AG10803 (cell line): ENCODE measurements around the gene ZW10.
"Not testable (repeated sequence)": the region's sequence is repeated elsewhere in the genome, so short reads cannot be mapped to it uniquely, and the experiment has no call there.

Source experiments
- DNase-seq: peaks from one replicate; pipeline ENCODE4 v3.0.0; 2010; ENCODE audit warnings: low read depth
- H3K4me3 ChIP-seq: 2 replicates; pipeline ENCODE4 v1.5.1; 2011; ENCODE audit warnings: mild to moderate bottlenecking, low read length, control low read depth
- CTCF ChIP-seq: conservative IDR thresholded peaks from 2 replicates; pipeline ENCODE4 v1.5.1; 2011; ENCODE audit warnings: mild to moderate bottlenecking, low read length, control low read depth, inconsistent platforms

Gene ZW10

GRCh38 chr11:113805640-113806039 is 32.1 kb upstream of the ZW10 start:
- no peak for TF ChIP-seq CTCF

GRCh38 chr11:113802621-113803020 is 29.1 kb upstream of the ZW10 start:
- DNase-seq = no peak
- no peak overlapping the region for H3K4me3 ChIP-seq
- TF ChIP-seq CTCF = no peak

More at GRCh38 chr11:113805640-113806039, 32.1 kb upstream of the ZW10 start:
- no peak overlapping the region for H3K4me3 ChIP-seq
- no peak for DNase-seq

- peak; percentile 73 for TF ChIP-seq CTCF
- DNase-seq = peak; percentile 57
- H3K4me3 ChIP-seq = no peak overlapping the region
Observed at GRCh38 chr11:113796663-113797259, 23.3 kb upstream of the ZW10 start.

GRCh38 chr11:113789675-113790320 is 16.3 kb upstream of the ZW10 start:
- DNase-seq = no peak
- no peak for TF ChIP-seq CTCF
- no peak overlapping the region for H3K4me3 ChIP-seq

- H3K4me3 ChIP-seq, DNase-seq: not testable (repeated sequence)
Observed at GRCh38 chr11:113789016-113789415, 15.5 kb upstream of the ZW10 start.

- DNase-seq = no peak
- no peak for TF ChIP-seq CTCF
- H3K4me3 ChIP-seq = no peak overlapping the region
Observed at GRCh38 chr11:113782134-113782533, 8.6 kb upstream of the ZW10 start.

GRCh38 chr11:113781682-113782081 is 8.2 kb upstream of the ZW10 start:
- no peak overlapping the region for H3K4me3 ChIP-seq
- no peak for DNase-seq
- no peak for TF ChIP-seq CTCF
